A204.1 (cell line): ENCODE measurements around the gene VPS45.
"Not testable (repeated sequence)": the region's sequence is repeated elsewhere in the genome, so short reads cannot be mapped to it uniquely, and the experiment has no call there.

Experiments used
- FAIRE-seq: peaks from 2 replicates; lab custom pipeline; 2012; peaks lifted over from hg19 to GRCh38; lab: Jason Lieb, UNC

VPS45 gene

GRCh38 chr1:150067184-150068108 is at the start of gene VPS45:
VPS45 (plus strand) TSS chr1:150067776; CDS start chr1:150067858, 82 bp downstream.
- no peak for FAIRE-seq

- no peak for FAIRE-seq
Observed at GRCh38 chr1:150018165-150018564, 49.4 kb upstream of the VPS45 start.

- no peak for FAIRE-seq
Observed at GRCh38 chr1:150020711-150021110, 46.9 kb upstream of the VPS45 start.

- FAIRE-seq, result no peak
Observed at GRCh38 chr1:150021191-150021694, 46.3 kb upstream of the VPS45 start.

- no peak for FAIRE-seq
Observed at GRCh38 chr1:150022357-150022756, 45.2 kb upstream of the VPS45 start.

GRCh38 chr1:150024156-150024555 is 43.4 kb upstream of the VPS45 start:
- no peak for FAIRE-seq

- FAIRE-seq, result no peak
Observed at GRCh38 chr1:150028322-150028721, 39.3 kb upstream of the VPS45 start.

GRCh38 chr1:150034336-150034735 is 33.2 kb upstream of the VPS45 start:
- no peak for FAIRE-seq

- no peak for FAIRE-seq
Observed at GRCh38 chr1:150049926-150050325, 17.6 kb upstream of the VPS45 start.

GRCh38 chr1:150051089-150051373 is 16.5 kb upstream of the VPS45 start:
- FAIRE-seq, result no peak

- not testable (repeated sequence) for FAIRE-seq
Observed at GRCh38 chr1:150051905-150052412, 15.6 kb upstream of the VPS45 start.

GRCh38 chr1:150053926-150054325 is 13.7 kb upstream of the VPS45 start:
- FAIRE-seq, result no peak

GRCh38 chr1:150055507-150055906 is 12.1 kb upstream of the VPS45 start:
- not testable (repeated sequence) for FAIRE-seq

GRCh38 chr1:150056407-150056806 is 11.2 kb upstream of the VPS45 start:
- no peak for FAIRE-seq

- FAIRE-seq, result no peak
Observed at GRCh38 chr1:150060260-150060659, 7.3 kb upstream of the VPS45 start.

GRCh38 chr1:150061632-150062101 is 5.9 kb upstream of the VPS45 start:
- no peak for FAIRE-seq

- FAIRE-seq, result no peak
Observed at GRCh38 chr1:150062113-150062512, 5.5 kb upstream of the VPS45 start.

- no peak for FAIRE-seq
Observed at GRCh38 chr1:150065184-150065871, 2.2 kb upstream of the VPS45 start.

GRCh38 chr1:150066328-150066727 is 1.2 kb upstream of the VPS45 start:
- no peak for FAIRE-seq

- FAIRE-seq, result no peak
Observed at GRCh38 chr1:150066838-150067183, 765 bp upstream of the VPS45 start.

- no peak for FAIRE-seq
Observed at GRCh38 chr1:150068109-150068435, 496 bp downstream of the VPS45 start.

GRCh38 chr1:150069923-150070322 is 2.3 kb downstream of the VPS45 start:
- no peak for FAIRE-seq

- peak; percentile 97 for FAIRE-seq
Observed at GRCh38 chr1:150072959-150073358, 5.4 kb downstream of the VPS45 start.
